Right atrium auricular region (tissue), 2 donors: ENCODE results near the gene INPP5F. TPM values are rescaled to one million over a fixed set of nuclear protein-coding genes. Genes with fewer than 3 reads are reported as not detected.

Source experiments
- DNase-seq: peaks from one replicate; pipeline ENCODE4 v3.0.0-alpha.2; 2019; ENCODE audit warnings: low spot score
- H3K27ac ChIP-seq, 2 donors: fragments of 200-600 bp; sonication (generic); 1 replicate in 1 of 2; 2 replicates in 1 of 2; pipeline ENCODE4 v1.5.1; 2016 to 2019
- H3K27me3 ChIP-seq, 2 donors: fragments of 200-600 bp; sonication (generic); one replicate each; pipeline versions ENCODE4 v1.5.1 to v1.6.0; 2017 to 2019
- H3K36me3 ChIP-seq: fragments of 200-600 bp; sonication (generic); one replicate; pipeline ENCODE4 v1.5.1; 2016
- H3K4me1 ChIP-seq, 2 donors: fragments of 200-600 bp; sonication (generic); one replicate each; pipeline versions ENCODE4 v1.5.1 to v1.6.0; 2017 to 2019
- H3K4me3 ChIP-seq, 2 donors: fragments of 200-600 bp; sonication (generic); 1 replicate in 1 of 2; 2 replicates in 1 of 2; pipeline ENCODE4 v1.5.1; 2017 to 2019; ENCODE audit warnings: mild to moderate bottlenecking in 1 of 2, moderate library complexity in 1 of 2
- H3K9me3 ChIP-seq, 2 donors: fragments of 200-600 bp; sonication (generic); one replicate each; pipeline ENCODE4 v1.5.1; 2019
- total RNA-seq, 2 donors: library from RNA; depleted of rRNA; stranded (reverse); fragments of >200 nt; gene quantifications; one replicate each; pipeline ENCODE4 v1.1.0, GENCODE V29; 2016
- TF ChIP-seq, protein P1 (sequence below), 2 donors: fragments of 200-600 bp; sonication (generic); IDR thresholded peaks; one replicate each; pipeline ENCODE4 v1.5.1; 2019; ENCODE audit warnings: antibody characterized with exemption in 2 of 2

Gene INPP5F
- total RNA-seq, 2 donors from 2014 or later, result 3.9 to 6.2 TPM

DNA sequence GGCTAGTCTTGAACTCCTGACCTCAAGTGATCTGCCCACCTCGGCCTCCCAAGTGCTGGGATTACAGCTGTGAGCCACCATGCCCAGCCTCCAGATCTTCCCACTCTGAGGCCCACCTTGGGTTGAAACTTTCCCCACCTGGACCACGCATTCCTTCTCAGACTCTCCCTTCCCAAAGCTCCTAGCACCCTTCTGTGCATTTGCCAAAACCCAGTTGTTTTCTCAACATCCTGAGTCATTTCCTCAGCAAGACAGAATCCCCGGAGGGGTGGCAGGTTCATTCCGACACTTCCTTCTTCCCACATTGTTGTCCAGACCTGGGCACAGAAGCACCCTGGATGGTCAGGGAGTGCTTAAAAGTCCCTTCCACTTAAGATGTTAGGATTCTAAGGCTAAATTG is 45.8 kb upstream of the INPP5F start:
- Histone ChIP-seq H3K27ac (peak overlapping the region; percentile 60 to 70), H3K4me1 (peaks cover 0 to 27% of the 10 kb centered on the region in 2 donors)

DNA sequence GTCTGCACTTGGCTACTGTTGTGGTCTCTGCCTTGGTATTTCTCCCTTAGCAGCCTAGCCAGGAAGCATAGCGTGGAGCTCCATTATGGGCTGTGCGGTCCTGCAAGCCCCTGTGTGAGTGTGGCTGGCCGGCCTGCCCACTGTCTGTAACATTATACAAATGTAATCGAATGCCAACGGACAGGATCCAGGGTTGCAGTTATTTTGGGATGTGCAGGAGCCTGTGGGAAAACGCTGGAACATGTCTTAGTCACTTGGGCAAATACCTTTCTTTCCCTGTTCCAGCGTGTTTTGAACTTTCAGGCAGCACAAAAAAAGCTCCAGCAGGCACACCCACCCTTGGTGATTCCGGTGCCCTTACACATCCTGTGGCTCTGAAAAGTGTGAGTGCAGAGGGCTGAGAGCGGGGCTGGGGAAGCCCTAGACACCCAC is 45.2 kb upstream of the INPP5F start:
- no peak for DNase-seq

More for the DNA sequence above, 45.8 kb upstream of the INPP5F start:
- Histone ChIP-seq H3K36me3 (peaks cover 30% of the 10 kb centered on the region), H3K4me3 (no peak overlapping the region), H3K27me3 (no peaks in the 10 kb centered on the region), H3K9me3 (no peaks in the 10 kb centered on the region)
- TF ChIP-seq, protein P1, sequence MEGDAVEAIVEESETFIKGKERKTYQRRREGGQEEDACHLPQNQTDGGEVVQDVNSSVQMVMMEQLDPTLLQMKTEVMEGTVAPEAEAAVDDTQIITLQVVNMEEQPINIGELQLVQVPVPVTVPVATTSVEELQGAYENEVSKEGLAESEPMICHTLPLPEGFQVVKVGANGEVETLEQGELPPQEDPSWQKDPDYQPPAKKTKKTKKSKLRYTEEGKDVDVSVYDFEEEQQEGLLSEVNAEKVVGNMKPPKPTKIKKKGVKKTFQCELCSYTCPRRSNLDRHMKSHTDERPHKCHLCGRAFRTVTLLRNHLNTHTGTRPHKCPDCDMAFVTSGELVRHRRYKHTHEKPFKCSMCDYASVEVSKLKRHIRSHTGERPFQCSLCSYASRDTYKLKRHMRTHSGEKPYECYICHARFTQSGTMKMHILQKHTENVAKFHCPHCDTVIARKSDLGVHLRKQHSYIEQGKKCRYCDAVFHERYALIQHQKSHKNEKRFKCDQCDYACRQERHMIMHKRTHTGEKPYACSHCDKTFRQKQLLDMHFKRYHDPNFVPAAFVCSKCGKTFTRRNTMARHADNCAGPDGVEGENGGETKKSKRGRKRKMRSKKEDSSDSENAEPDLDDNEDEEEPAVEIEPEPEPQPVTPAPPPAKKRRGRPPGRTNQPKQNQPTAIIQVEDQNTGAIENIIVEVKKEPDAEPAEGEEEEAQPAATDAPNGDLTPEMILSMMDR (IDR thresholded peaks at IDR 0.05), result no peak
- no peak for DNase-seq

DNA sequence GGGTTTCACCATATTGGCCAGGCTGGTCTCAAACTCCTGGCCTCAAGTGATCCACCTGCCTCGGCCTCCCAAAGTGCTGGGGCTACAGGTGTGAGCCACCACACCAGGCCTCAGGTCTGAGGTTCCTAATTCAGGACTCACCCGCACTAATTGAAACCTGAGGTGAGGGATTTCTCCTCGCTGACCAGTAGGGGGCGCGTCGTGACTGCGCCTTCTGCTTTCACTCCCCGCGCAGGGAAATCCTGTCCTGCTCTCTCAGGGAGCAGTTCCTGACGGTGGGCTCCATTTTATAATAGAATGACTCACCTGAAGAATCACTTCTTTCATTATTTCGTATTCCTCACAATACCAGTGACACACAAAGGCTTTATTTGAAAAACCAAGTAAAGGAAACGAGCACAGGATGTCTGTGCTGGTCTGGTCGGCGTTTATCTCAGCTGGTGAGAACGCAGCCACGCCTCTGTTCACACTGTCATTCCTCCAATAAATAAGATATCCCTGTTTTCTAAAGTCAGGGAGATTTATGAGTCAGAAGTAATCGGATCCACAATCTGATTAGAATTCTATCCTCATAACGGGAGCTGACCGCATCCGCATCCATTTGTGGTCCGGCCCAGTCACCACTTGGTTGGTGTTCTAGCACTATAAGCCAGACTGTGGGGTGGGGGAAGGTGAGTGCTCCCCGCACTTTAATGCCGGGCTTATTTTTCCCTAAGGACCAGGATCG is 39.2 kb upstream of the INPP5F start:
- peak overlapping the region; percentile 38 to 55 for H3K27ac ChIP-seq
- peak; percentile 83 for DNase-seq
- TF ChIP-seq, protein P1 (IDR thresholded peaks at IDR 0.05), result peak; percentile 84 to 97
- H3K27me3 ChIP-seq, result no peaks in the 10 kb centered on the region
- peaks cover 0 to 16% of the 10 kb centered on the region in 2 donors for H3K4me1 ChIP-seq
- peak overlapping the region in 1 of 2 donors; percentile 29 for H3K4me3 ChIP-seq
- H3K9me3 ChIP-seq, result no peaks in the 10 kb centered on the region
- no peaks in the 10 kb centered on the region for H3K36me3 ChIP-seq

More for the DNA sequence above, 45.2 kb upstream of the INPP5F start:
- no peaks in the 10 kb centered on the region for H3K27me3 ChIP-seq
- TF ChIP-seq, protein P1 (IDR thresholded peaks at IDR 0.05), result no peak
- H3K4me3 ChIP-seq, result no peak overlapping the region
- peaks cover 26% of the 10 kb centered on the region for H3K36me3 ChIP-seq
- no peaks in the 10 kb centered on the region for H3K9me3 ChIP-seq
- H3K4me1 ChIP-seq, result peaks cover 0 to 27% of the 10 kb centered on the region in 2 donors
- peak overlapping the region; percentile 60 to 70 for H3K27ac ChIP-seq

GRCh38 chr10:119687192-119688032 is 38.4 kb upstream of the INPP5F start:
- Histone ChIP-seq H3K36me3 (no peaks in the 10 kb centered on the region), H3K9me3 (no peaks in the 10 kb centered on the region), H3K4me3 (no peak overlapping the region), H3K27ac (peak overlapping the region; percentile 38 to 55), H3K27me3 (no peaks in the 10 kb centered on the region), H3K4me1 (peaks cover 0 to 9% of the 10 kb centered on the region in 2 donors)
- TF ChIP-seq, protein P1 (IDR thresholded peaks at IDR 0.05), result no peak
- DNase-seq, result no peak

- Histone ChIP-seq H3K27me3 (no peaks in the 10 kb centered on the region), H3K4me1 (peaks cover 0 to 9% of the 10 kb centered on the region in 2 donors), H3K36me3 (no peaks in the 10 kb centered on the region), H3K27ac (no peak overlapping the region), H3K4me3 (no peak overlapping the region), H3K9me3 (no peaks in the 10 kb centered on the region)
- TF ChIP-seq, protein P1 (IDR thresholded peaks at IDR 0.05), result no peak
- no peak for DNase-seq
Observed at GRCh38 chr10:119688033-119688508, 37.8 kb upstream of the INPP5F start.
